DOHH2 (cell line): ENCODE data around the gene MEIOB.

Experiments used
- EZH2phosphoT487 ChIP-seq: fragments of 200-600 bp; sonication (generic); IDR thresholded peaks from 2 replicates; pipeline ENCODE4 v1.6.1; 2017; ENCODE audit warnings: borderline replicate concordance, mild to moderate bottlenecking, antibody characterized with exemption, low read length, moderate library complexity, mixed read lengths
- TF ChIP-seq, protein P1 (sequence below): fragments of 200-600 bp; sonication (generic); IDR thresholded peaks from one replicate; pipeline ENCODE4 v1.5.1; 2014; ENCODE audit warnings: antibody characterized with exemption, mild to moderate bottlenecking, low read depth, low read length; ENCODE audit not compliant: poor library complexity, severe bottlenecking

GRCh38 chr16:1846416-1846815 lies 25.5 kb downstream of the MEIOB start:
- TF ChIP-seq, protein P1, sequence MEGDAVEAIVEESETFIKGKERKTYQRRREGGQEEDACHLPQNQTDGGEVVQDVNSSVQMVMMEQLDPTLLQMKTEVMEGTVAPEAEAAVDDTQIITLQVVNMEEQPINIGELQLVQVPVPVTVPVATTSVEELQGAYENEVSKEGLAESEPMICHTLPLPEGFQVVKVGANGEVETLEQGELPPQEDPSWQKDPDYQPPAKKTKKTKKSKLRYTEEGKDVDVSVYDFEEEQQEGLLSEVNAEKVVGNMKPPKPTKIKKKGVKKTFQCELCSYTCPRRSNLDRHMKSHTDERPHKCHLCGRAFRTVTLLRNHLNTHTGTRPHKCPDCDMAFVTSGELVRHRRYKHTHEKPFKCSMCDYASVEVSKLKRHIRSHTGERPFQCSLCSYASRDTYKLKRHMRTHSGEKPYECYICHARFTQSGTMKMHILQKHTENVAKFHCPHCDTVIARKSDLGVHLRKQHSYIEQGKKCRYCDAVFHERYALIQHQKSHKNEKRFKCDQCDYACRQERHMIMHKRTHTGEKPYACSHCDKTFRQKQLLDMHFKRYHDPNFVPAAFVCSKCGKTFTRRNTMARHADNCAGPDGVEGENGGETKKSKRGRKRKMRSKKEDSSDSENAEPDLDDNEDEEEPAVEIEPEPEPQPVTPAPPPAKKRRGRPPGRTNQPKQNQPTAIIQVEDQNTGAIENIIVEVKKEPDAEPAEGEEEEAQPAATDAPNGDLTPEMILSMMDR: no peak
- no peak for TF ChIP-seq EZH2phosphoT487
